ENCODE measurements around the gene CEP78. TPM values are rescaled to one million over a fixed set of nuclear protein-coding genes. Genes with fewer than 3 reads are reported as not detected.
A peak's percentile ranks its signal among the peaks of the same experiment; 100 is the strongest.

Gene CEP78
- total RNA-seq, 1 donor: 27.6 TPM

GRCh38 chr9:78320875-78321496 lies 85.1 kb downstream of the CEP78 start:
- TF ChIP-seq CTCF (IDR thresholded peaks at IDR 0.05; ENCODE audit: insufficient read depth, low read depth, low read length): no peak
- H3K4me3 ChIP-seq (ENCODE audit: low read depth, low read length): no peak overlapping the region
- no peak for DNase-seq (ENCODE audit: low read depth)

GRCh38 chr9:78321505-78321904 lies 85.6 kb downstream of the CEP78 start:
- no peak for TF ChIP-seq CTCF (IDR thresholded peaks at IDR 0.05; ENCODE audit: insufficient read depth, low read depth, low read length)
- H3K4me3 ChIP-seq (ENCODE audit: low read depth, low read length): no peak overlapping the region
- DNase-seq (ENCODE audit: low read depth): no peak

GRCh38 chr9:78324068-78324650 lies 88.3 kb downstream of the CEP78 start:
- no peak for DNase-seq (ENCODE audit: low read depth)
- no peak for TF ChIP-seq CTCF (IDR thresholded peaks at IDR 0.05; ENCODE audit: insufficient read depth, low read depth, low read length)
- no peak overlapping the region for H3K4me3 ChIP-seq (ENCODE audit: low read depth, low read length)

- TF ChIP-seq CTCF (IDR thresholded peaks at IDR 0.05; ENCODE audit: insufficient read depth, low read depth, low read length): no peak
- no peak overlapping the region for H3K4me3 ChIP-seq (ENCODE audit: low read depth, low read length)
- no peak for DNase-seq (ENCODE audit: low read depth)
Measured at GRCh38 chr9:78324682-78325081, 88.8 kb downstream of the CEP78 start.

- peak; percentile 81 for DNase-seq (ENCODE audit: low read depth)
- no peak for TF ChIP-seq CTCF (IDR thresholded peaks at IDR 0.05; ENCODE audit: insufficient read depth, low read depth, low read length)
- H3K4me3 ChIP-seq (ENCODE audit: low read depth, low read length): no peak overlapping the region
Measured at GRCh38 chr9:78325343-78325742, 89.5 kb downstream of the CEP78 start.

- DNase-seq (ENCODE audit: low read depth): no peak
- no peak overlapping the region for H3K4me3 ChIP-seq (ENCODE audit: low read depth, low read length)
- TF ChIP-seq CTCF (IDR thresholded peaks at IDR 0.05; ENCODE audit: insufficient read depth, low read depth, low read length): no peak
Measured at GRCh38 chr9:78325846-78326360, 90.0 kb downstream of the CEP78 start.

All from fibroblast of villous mesenchyme (primary cell).